Neural crest cell (in vitro differentiated cells): Measurements from ENCODE around the gene MANBA. TPM values are rescaled to one million over a fixed set of nuclear protein-coding genes. Genes with fewer than 3 reads are reported as not detected.

Source experiments
- DNase-seq: peaks from one replicate; pipeline ENCODE4 v3.0.0; 2021; ENCODE audit warnings: low read depth, mixed read lengths, low spot score
- H3K27ac Mint-ChIP-seq: one replicate; pipeline ENCODE4 v1.8.0; 2021; ENCODE audit warnings: mild to moderate bottlenecking, mixed read lengths; ENCODE audit not compliant: unreplicated experiment
- H3K27me3 Mint-ChIP-seq: 2 replicates; pipeline ENCODE4 v1.8.0; 2021; ENCODE audit warnings: low read depth, mild to moderate bottlenecking, mixed read lengths
- H3K36me3 Mint-ChIP-seq: 2 replicates; pipeline ENCODE4 v1.8.0; 2021; ENCODE audit warnings: low read depth, mild to moderate bottlenecking, mixed read lengths
- H3K4me1 Mint-ChIP-seq: 2 replicates; pipeline ENCODE4 v1.8.0; 2021; ENCODE audit warnings: mixed read lengths
- H3K4me3 Mint-ChIP-seq: one replicate; pipeline ENCODE4 v1.8.0; 2021; ENCODE audit warnings: mild to moderate bottlenecking, mixed read lengths
- H3K9me3 Mint-ChIP-seq: 2 replicates; pipeline ENCODE4 v1.8.0; 2021; ENCODE audit warnings: mixed read lengths
- CTCF ChIP-seq: fragments of 200-600 bp; sonication (generic); conservative IDR thresholded peaks from 2 replicates; pipeline ENCODE4 v1.5.0; 2021; ENCODE audit warnings: antibody characterized with exemption, mild to moderate bottlenecking
- total RNA-seq: library from RNA; stranded (reverse); gene quantifications from 2 replicates; pipeline ENCODE4 v1.2.1, GENCODE V29; 2021

The MANBA gene
- total RNA-seq, 1 donor from 2014 or later, result 18.4 TPM

DNA sequence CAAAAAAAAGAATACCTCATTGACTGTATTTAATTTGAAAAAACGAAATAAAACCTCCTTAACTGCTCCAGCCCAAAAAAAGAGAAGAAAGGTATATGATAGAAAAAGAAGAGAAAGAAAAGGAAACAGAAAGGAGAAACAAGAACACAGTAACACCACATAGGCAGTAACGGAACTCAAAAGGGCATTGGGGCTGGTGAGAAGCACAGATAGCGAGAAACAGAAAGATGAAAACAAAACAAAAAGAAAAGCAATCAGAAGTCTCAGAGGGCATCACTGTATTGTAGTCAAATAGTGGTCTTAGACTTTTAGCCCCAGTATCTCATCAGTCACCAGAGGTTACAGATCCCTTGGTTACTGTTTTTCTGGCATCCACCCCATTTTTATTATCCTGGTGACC is 171.0 kb downstream of the MANBA start:
- no peaks in the 10 kb centered on the region for H3K4me1 Mint-ChIP-seq
- H3K27me3 Mint-ChIP-seq, result no peaks in the 10 kb centered on the region
- DNase-seq, result no peak
- no peak overlapping the region for H3K4me3 Mint-ChIP-seq
- no peak overlapping the region for H3K27ac Mint-ChIP-seq
- H3K36me3 Mint-ChIP-seq, result peaks cover 37% of the 10 kb centered on the region
- peaks cover 2% of the 10 kb centered on the region for H3K9me3 Mint-ChIP-seq
- TF ChIP-seq CTCF, result no peak

GRCh38 chr4:102586644-102587021 is 174.1 kb downstream of the MANBA start:
- Mint-ChIP-seq H3K4me3 (no peak overlapping the region), H3K27me3 (no peaks in the 10 kb centered on the region), H3K4me1 (no peaks in the 10 kb centered on the region), H3K9me3 (peaks cover 2% of the 10 kb centered on the region), H3K36me3 (peaks cover 29% of the 10 kb centered on the region), H3K27ac (peak overlapping the region; percentile 39)
- no peak for TF ChIP-seq CTCF
- no peak for DNase-seq

DNA sequence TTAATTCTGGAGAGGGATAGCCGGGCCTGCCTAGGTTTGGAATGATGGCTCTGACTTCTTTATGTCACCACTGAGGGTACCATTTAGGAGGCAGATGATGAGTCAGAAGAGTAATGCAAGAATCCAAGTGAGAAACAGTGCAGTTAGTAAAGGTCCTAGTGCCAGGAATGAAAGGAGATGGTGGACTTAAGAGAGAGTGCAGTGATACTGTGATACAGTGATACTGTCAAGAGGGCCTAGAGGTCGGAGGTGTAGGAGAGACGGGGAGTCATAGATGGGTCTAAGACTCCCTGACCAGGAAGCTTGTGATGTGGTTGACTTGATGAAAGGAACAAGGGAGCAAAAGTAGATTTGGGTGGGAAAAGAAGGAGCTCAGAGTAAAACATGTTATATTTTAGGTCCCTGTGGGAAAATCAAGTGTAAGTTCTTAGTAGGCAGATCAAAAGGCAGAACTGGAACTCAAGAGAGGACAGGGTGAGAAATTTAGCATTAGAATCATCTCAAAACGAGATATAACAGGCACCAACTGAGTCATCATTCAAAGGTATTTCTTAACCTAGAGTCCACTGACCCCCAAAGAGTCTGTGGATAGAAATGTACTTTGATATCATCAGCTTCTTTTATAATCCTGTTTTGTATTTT is 174.6 kb downstream of the MANBA start:
- Mint-ChIP-seq H3K27ac (no peak overlapping the region), H3K4me1 (no peaks in the 10 kb centered on the region), H3K36me3 (peaks cover 26% of the 10 kb centered on the region), H3K27me3 (no peaks in the 10 kb centered on the region), H3K4me3 (no peak overlapping the region), H3K9me3 (peaks cover 2% of the 10 kb centered on the region)
- TF ChIP-seq CTCF, result no peak
- DNase-seq, result no peak

DNA sequence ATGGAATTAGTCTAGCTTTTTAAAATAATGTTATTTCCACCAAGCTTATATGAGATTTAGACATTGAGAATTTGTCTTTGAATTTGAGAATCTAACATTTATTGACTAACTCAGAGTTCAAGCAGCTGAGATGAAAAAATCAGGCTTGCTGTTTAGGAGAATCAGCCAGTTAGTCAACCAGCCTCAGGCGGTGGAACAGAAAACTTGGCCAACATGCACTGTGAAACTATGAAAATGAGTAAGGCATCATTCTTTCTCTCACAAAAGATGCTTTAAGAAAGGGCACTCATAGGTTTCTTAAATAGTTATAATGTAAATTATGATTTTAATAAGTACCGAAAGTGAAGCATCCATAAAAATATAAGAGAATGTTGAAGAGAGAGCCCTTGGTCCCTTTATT is 175.4 kb downstream of the MANBA start:
- Mint-ChIP-seq H3K4me1 (no peaks in the 10 kb centered on the region), H3K9me3 (no peaks in the 10 kb centered on the region), H3K36me3 (peaks cover 19% of the 10 kb centered on the region), H3K27me3 (no peaks in the 10 kb centered on the region), H3K27ac (no peak overlapping the region), H3K4me3 (no peak overlapping the region)
- no peak for TF ChIP-seq CTCF
- DNase-seq, result no peak

- Mint-ChIP-seq H3K4me3 (no peak overlapping the region), H3K27me3 (no peaks in the 10 kb centered on the region), H3K4me1 (no peaks in the 10 kb centered on the region), H3K9me3 (no peaks in the 10 kb centered on the region), H3K36me3 (peaks cover 10% of the 10 kb centered on the region), H3K27ac (no peak overlapping the region)
- DNase-seq, result no peak
- no peak for TF ChIP-seq CTCF
Observed at GRCh38 chr4:102584091-102584490, 176.7 kb downstream of the MANBA start.

Other genes starting within 250 kb of the MANBA start
- gene UBE2D3, start 66.6 kb upstream of the MANBA start, total RNA-seq, result 312 and 330 TPM in 2 replicates
- gene CISD2, start 108.0 kb upstream of the MANBA start, total RNA-seq, result 42.8 and 43.2 TPM in 2 replicates